ENCODE data around the gene BRD2.

DNA sequence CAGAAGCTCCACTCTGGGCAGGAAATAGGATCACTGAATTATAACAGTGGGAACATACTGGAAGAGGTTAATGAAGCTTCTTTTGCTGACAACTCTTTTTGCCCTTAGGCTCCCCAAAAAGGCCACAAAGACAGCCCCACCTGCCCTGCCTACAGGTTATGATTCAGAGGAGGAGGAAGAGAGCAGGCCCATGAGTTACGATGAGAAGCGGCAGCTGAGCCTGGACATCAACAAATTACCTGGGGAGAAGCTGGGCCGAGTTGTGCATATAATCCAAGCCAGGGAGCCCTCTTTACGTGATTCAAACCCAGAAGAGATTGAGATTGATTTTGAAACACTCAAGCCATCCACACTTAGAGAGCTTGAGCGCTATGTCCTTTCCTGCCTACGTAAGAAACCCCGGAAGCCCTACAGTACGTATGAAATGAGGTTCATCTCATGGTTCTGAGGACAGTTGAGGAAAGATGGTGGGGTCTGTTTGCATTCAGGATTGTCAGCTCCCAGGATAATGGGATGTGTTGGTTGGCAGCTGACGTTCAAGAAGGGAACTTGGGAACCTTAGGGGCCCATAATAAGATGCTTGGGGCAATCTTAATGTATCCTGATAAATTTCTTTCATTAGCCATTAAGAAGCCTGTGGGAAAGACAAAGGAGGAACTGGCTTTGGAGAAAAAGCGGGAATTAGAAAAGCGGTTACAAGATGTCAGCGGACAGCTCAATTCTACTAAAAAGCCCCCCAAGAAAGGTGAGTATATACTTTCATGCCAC is 11.5 kb downstream of the BRD2 start:
- no peak for TF ChIP-seq POLR2A (IDR thresholded peaks at IDR 0.05; ENCODE audit: low read length)
- TF ChIP-seq GATA1 (IDR thresholded peaks at IDR 0.05; ENCODE audit: low read depth, low read length) = no peak

All from erythroblast (primary cell).